GM21447 (cell line): ENCODE measurements around the gene AQR.
"Not testable (repeated sequence)": the region's sequence is repeated elsewhere in the genome, so short reads cannot be mapped to it uniquely, and the experiment has no call there.

Source experiments
- ATAC-seq: cut with Tn5 transposase; IDR thresholded peaks from one replicate; pipeline ENCODE4 v1.9.1; 2021; ENCODE audit not compliant: unreplicated experiment

The AQR gene

GRCh38 chr15:34820110-34820509 is 149.4 kb downstream of the AQR start:
- ATAC-seq: no peak

DNA sequence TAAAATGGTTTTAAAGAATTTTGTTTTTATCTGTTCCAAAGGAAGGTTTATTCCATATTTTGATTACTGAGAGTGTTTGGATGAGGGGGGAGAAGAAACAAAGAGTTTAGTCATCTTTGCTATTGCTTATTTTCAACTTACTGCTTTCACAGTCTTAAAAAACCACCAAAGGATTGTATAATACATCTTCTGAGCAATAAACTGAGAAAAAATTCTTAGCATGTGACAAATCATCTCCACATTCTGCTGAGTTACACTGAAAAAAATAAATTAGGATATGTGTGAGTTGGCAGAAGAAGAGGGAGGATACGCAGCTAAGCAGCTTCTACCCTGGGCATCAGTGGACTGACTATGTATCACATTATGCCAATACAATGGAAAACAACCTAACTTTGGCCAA is 151.0 kb downstream of the AQR start:
- ATAC-seq: no peak

- no peak for ATAC-seq
Observed at GRCh38 chr15:34815836-34816235, 153.7 kb downstream of the AQR start.

GRCh38 chr15:34813446-34814190 is 155.9 kb downstream of the AQR start:
- ATAC-seq: no peak

- not testable (repeated sequence) for ATAC-seq
Observed at GRCh38 chr15:34812868-34813365, 156.6 kb downstream of the AQR start.

GRCh38 chr15:34812369-34812768 is 157.2 kb downstream of the AQR start:
- ATAC-seq: no peak

- ATAC-seq: no peak
Observed at GRCh38 chr15:34810443-34811129, 159.0 kb downstream of the AQR start.

DNA sequence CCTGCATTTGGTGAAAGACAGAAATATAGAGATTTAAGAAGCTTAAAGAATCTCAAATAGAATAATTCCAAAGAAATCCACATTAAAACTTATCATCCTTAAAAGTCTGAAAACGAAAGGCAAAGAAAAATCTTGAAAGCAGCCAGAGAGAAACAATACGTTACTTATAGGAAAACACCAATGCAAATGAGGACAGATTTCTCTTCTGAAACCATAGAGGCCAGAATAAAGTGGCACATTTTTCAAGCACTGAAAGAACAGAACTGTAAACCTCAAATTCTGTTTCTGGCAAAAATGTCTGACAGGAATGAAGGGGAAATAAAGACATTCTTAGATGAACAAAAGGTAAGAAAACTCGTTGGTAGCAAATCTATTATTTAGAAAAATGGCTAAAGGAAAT is 160.4 kb downstream of the AQR start:
- ATAC-seq: no peak

DNA sequence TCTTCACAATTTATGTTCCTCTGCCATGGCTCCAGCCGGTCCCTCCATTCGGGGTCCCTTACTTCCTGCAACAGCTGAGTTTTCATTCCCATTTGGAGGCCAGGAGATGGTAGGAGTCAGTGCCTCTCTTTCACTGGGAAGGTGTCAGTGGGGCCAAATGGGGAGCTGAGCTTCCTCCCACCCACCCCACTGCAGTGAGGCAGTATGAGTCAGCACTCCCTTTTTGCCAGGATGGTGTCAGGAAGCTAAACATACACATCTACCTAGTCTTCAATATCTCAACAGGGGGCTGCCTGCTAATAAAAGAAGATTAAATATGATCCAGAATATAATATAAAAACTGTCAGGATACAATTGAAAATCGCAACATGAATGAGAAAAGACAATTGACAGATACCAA is 161.5 kb downstream of the AQR start:
- no peak for ATAC-seq

DNA sequence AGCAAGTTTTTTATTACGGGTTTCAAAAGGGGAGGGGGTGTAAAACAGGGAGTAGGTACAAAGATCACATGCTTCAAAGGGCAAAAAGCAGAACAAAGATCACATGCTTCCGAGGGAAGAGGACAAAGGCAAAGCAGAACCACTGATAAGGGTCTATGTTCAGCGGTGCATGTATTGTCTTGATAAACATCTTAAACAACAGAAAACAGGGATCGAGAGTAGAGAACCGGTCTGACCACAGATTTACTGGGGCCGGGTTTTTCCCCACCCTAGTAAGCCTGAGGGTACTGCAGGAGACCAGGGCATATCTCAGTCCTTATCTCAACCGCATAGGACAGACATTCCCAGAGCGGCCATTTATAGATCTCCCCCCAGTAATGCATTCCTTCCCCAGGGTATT is 162.3 kb downstream of the AQR start:
- not testable (repeated sequence) for ATAC-seq

DNA sequence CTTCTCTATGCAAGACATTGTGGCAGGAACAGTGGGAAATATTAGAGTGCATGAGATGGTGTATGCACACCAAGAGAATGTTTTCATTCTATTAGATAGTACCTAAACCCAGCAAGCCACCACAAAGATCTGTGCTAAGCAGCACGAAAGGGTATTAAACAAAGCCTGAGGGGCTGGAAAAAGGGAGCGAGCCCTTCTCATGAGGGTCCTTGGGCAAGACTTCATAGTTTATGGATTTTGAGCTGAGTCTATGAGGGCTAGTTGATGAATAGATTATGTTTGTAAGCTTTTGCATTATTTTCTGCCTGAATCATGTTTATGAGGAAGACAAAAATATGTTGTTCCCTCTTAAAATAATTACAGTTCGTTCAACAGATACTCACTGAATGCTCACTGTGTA is 164.8 kb downstream of the AQR start:
- ATAC-seq: no peak

- ATAC-seq: no peak
Observed at GRCh38 chr15:34804113-34804512, 165.4 kb downstream of the AQR start.

- no peak for ATAC-seq
Observed at GRCh38 chr15:34802803-34803750, 166.5 kb downstream of the AQR start.

GRCh38 chr15:34802371-34802770 is 167.2 kb downstream of the AQR start:
- ATAC-seq: no peak
